ENCODE data around the gene FAM47E.

The FAM47E gene

GRCh38 chr4:76296286-76296820, 44.8 kb downstream of the FAM47E start:
- Histone ChIP-seq H3K27ac (ENCODE audit: low read depth, low read length) (no peak overlapping the region), H3K4me1 (ENCODE audit: control insufficient read depth, insufficient read depth, low read length) (no peaks in the 10 kb centered on the region), H3K36me3 (ENCODE audit: control insufficient read depth, insufficient read depth, low read length) (no peaks in the 10 kb centered on the region), H3K9ac (ENCODE audit: low read length) (no peak overlapping the region), H3K4me3 (ENCODE audit: low read length) (no peak overlapping the region), H3K27me3 (ENCODE audit: control insufficient read depth, insufficient read depth, low read length) (no peaks in the 10 kb centered on the region)

GRCh38 chr4:76298227-76298626, 46.7 kb downstream of the FAM47E start:
- no peak overlapping the region for H3K9ac ChIP-seq (ENCODE audit: low read length)
- H3K27me3 ChIP-seq (ENCODE audit: control insufficient read depth, insufficient read depth, low read length): no peaks in the 10 kb centered on the region
- no peaks in the 10 kb centered on the region for H3K4me1 ChIP-seq (ENCODE audit: control insufficient read depth, insufficient read depth, low read length)
- no peak overlapping the region for H3K27ac ChIP-seq (ENCODE audit: low read depth, low read length)
- no peak overlapping the region for H3K4me3 ChIP-seq (ENCODE audit: low read length)
- no peaks in the 10 kb centered on the region for H3K36me3 ChIP-seq (ENCODE audit: control insufficient read depth, insufficient read depth, low read length)

- H3K27ac ChIP-seq (ENCODE audit: low read depth, low read length): no peak overlapping the region
- H3K27me3 ChIP-seq (ENCODE audit: control insufficient read depth, insufficient read depth, low read length): no peaks in the 10 kb centered on the region
- H3K4me1 ChIP-seq (ENCODE audit: control insufficient read depth, insufficient read depth, low read length): peaks cover under 1% of the 10 kb centered on the region
- no peak overlapping the region for H3K4me3 ChIP-seq (ENCODE audit: low read length)
- no peak overlapping the region for H3K9ac ChIP-seq (ENCODE audit: low read length)
- H3K36me3 ChIP-seq (ENCODE audit: control insufficient read depth, insufficient read depth, low read length): no peaks in the 10 kb centered on the region
Observed at GRCh38 chr4:76300012-76300411, 48.5 kb downstream of the FAM47E start.

GRCh38 chr4:76301068-76301774, 49.7 kb downstream of the FAM47E start:
- Histone ChIP-seq H3K27me3 (ENCODE audit: control insufficient read depth, insufficient read depth, low read length) (no peaks in the 10 kb centered on the region), H3K9ac (ENCODE audit: low read length) (no peak overlapping the region), H3K36me3 (ENCODE audit: control insufficient read depth, insufficient read depth, low read length) (no peaks in the 10 kb centered on the region), H3K27ac (ENCODE audit: low read depth, low read length) (peak overlapping the region; percentile 22), H3K4me1 (ENCODE audit: control insufficient read depth, insufficient read depth, low read length) (peaks cover 7% of the 10 kb centered on the region), H3K4me3 (ENCODE audit: low read length) (no peak overlapping the region)

GRCh38 chr4:76301775-76302162, 50.2 kb downstream of the FAM47E start:
- Histone ChIP-seq H3K4me1 (ENCODE audit: control insufficient read depth, insufficient read depth, low read length) (peaks cover 7% of the 10 kb centered on the region), H3K27ac (ENCODE audit: low read depth, low read length) (no peak overlapping the region), H3K27me3 (ENCODE audit: control insufficient read depth, insufficient read depth, low read length) (no peaks in the 10 kb centered on the region), H3K4me3 (ENCODE audit: low read length) (no peak overlapping the region), H3K9ac (ENCODE audit: low read length) (no peak overlapping the region), H3K36me3 (ENCODE audit: control insufficient read depth, insufficient read depth, low read length) (no peaks in the 10 kb centered on the region)

- Histone ChIP-seq H3K4me3 (ENCODE audit: low read length) (no peak overlapping the region), H3K4me1 (ENCODE audit: control insufficient read depth, insufficient read depth, low read length) (peaks cover 7% of the 10 kb centered on the region), H3K27ac (ENCODE audit: low read depth, low read length) (no peak overlapping the region), H3K36me3 (ENCODE audit: control insufficient read depth, insufficient read depth, low read length) (no peaks in the 10 kb centered on the region), H3K9ac (ENCODE audit: low read length) (no peak overlapping the region), H3K27me3 (ENCODE audit: control insufficient read depth, insufficient read depth, low read length) (no peaks in the 10 kb centered on the region)
Observed at GRCh38 chr4:76302826-76303438, 51.4 kb downstream of the FAM47E start.

- Histone ChIP-seq H3K9ac (ENCODE audit: low read length) (no peak overlapping the region), H3K4me3 (ENCODE audit: low read length) (peak overlapping the region; percentile 95), H3K36me3 (ENCODE audit: control insufficient read depth, insufficient read depth, low read length) (peaks cover 5% of the 10 kb centered on the region), H3K4me1 (ENCODE audit: control insufficient read depth, insufficient read depth, low read length) (peaks cover 14% of the 10 kb centered on the region), H3K27me3 (ENCODE audit: control insufficient read depth, insufficient read depth, low read length) (no peaks in the 10 kb centered on the region), H3K27ac (ENCODE audit: low read depth, low read length) (peak overlapping the region; percentile 74)
Observed at GRCh38 chr4:76305033-76305687, 53.6 kb downstream of the FAM47E start.

GRCh38 chr4:76305971-76306881, 54.7 kb downstream of the FAM47E start, which contains the start of gene STBD1:
TSS of gene STBD1 (plus strand) at chr4:76306733. CDS start at chr4:76306770, 37 bp downstream.
- peaks cover 14% of the 10 kb centered on the region for H3K4me1 ChIP-seq (ENCODE audit: control insufficient read depth, insufficient read depth, low read length)
- H3K27ac ChIP-seq (ENCODE audit: low read depth, low read length): peak within 1 kb of the TSS; percentile 74
- H3K36me3 ChIP-seq (ENCODE audit: control insufficient read depth, insufficient read depth, low read length): peaks cover 5% of the 10 kb centered on the region
- no peaks in the 10 kb centered on the region for H3K27me3 ChIP-seq (ENCODE audit: control insufficient read depth, insufficient read depth, low read length)
- peak within 1 kb of the TSS; percentile 95 for H3K4me3 ChIP-seq (ENCODE audit: low read length)
- peak within 1 kb of the TSS; percentile 91 for H3K9ac ChIP-seq (ENCODE audit: low read length)

GRCh38 chr4:76306882-76307659, 55.5 kb downstream of the FAM47E start:
- Histone ChIP-seq H3K27me3 (ENCODE audit: control insufficient read depth, insufficient read depth, low read length) (no peaks in the 10 kb centered on the region), H3K27ac (ENCODE audit: low read depth, low read length) (peak overlapping the region; percentile 74), H3K9ac (ENCODE audit: low read length) (peak overlapping the region; percentile 91), H3K4me3 (ENCODE audit: low read length) (peak overlapping the region; percentile 95), H3K4me1 (ENCODE audit: control insufficient read depth, insufficient read depth, low read length) (peaks cover 14% of the 10 kb centered on the region), H3K36me3 (ENCODE audit: control insufficient read depth, insufficient read depth, low read length) (peaks cover 5% of the 10 kb centered on the region)

- Histone ChIP-seq H3K4me1 (ENCODE audit: control insufficient read depth, insufficient read depth, low read length) (peaks cover 14% of the 10 kb centered on the region), H3K9ac (ENCODE audit: low read length) (peak overlapping the region; percentile 29)
Observed at GRCh38 chr4:76307660-76308014, 56.1 kb downstream of the FAM47E start.

GRCh38 chr4:76308548-76308947, 57.0 kb downstream of the FAM47E start:
- H3K9ac ChIP-seq (ENCODE audit: low read length): no peak overlapping the region
- peaks cover 5% of the 10 kb centered on the region for H3K36me3 ChIP-seq (ENCODE audit: control insufficient read depth, insufficient read depth, low read length)
- peaks cover 14% of the 10 kb centered on the region for H3K4me1 ChIP-seq (ENCODE audit: control insufficient read depth, insufficient read depth, low read length)
- H3K4me3 ChIP-seq (ENCODE audit: low read length): peak overlapping the region; percentile 49
- H3K27me3 ChIP-seq (ENCODE audit: control insufficient read depth, insufficient read depth, low read length): no peaks in the 10 kb centered on the region
- H3K27ac ChIP-seq (ENCODE audit: low read depth, low read length): no peak overlapping the region

More at GRCh38 chr4:76307660-76308014, 56.1 kb downstream of the FAM47E start:
- Histone ChIP-seq H3K27me3 (ENCODE audit: control insufficient read depth, insufficient read depth, low read length) (no peaks in the 10 kb centered on the region), H3K36me3 (ENCODE audit: control insufficient read depth, insufficient read depth, low read length) (peaks cover 5% of the 10 kb centered on the region), H3K4me3 (ENCODE audit: low read length) (peak overlapping the region; percentile 95), H3K27ac (ENCODE audit: low read depth, low read length) (peak overlapping the region; percentile 74)
